ENCODE measurements around the gene HOXD13. TPM values are rescaled to one million over a fixed set of nuclear protein-coding genes. Genes with fewer than 3 reads are reported as not detected.
A peak's percentile ranks its signal among the peaks of the same experiment; 100 is the strongest.

Gene HOXD13
- total and polyA plus RNA-seq, 2 donors (not counting 3 experiments of a cell fraction or from before 2014, with no cell fraction given) = not detected

- Histone ChIP-seq H3K4me1 (ENCODE audit: control insufficient read depth, extremely low read depth, insufficient read depth, low read length) (peaks cover 11% of the 10 kb centered on the region), H3K9me3 (replicated peaks; ENCODE audit: control insufficient read depth, insufficient read depth, low read length) (no peaks in the 10 kb centered on the region), H4K20me1 (replicated peaks; ENCODE audit: control insufficient read depth, extremely low read depth, insufficient read depth, low read length) (no peaks in the 10 kb centered on the region), H3K9ac (replicated peaks; ENCODE audit: extremely low read depth, insufficient read depth, low read length) (no peak overlapping the region), H3K9me1 (replicated peaks; ENCODE audit: control insufficient read depth, extremely low read depth, insufficient read depth, low read length) (no peaks in the 10 kb centered on the region), H3K4me2 (ENCODE audit: insufficient read depth, low read length) (no peak overlapping the region), H3K36me3 (ENCODE audit: control insufficient read depth in 2 of 2, extremely low read depth in 1 of 2, insufficient read depth in 2 of 2, low read length in 2 of 2) (no peaks in the 10 kb centered on the region), H3K4me3 (replicated peaks in 1 of 3; ENCODE audit: insufficient read depth in 1 of 3, low read depth in 1 of 3, low read length in 3 of 3) (no peak overlapping the region), H3K27me3 (ENCODE audit: control insufficient read depth in 2 of 2, insufficient read depth in 2 of 2, low read length in 2 of 2) (peaks cover 74 to 91% of the 10 kb centered on the region in 2 experiments), H2AFZ (ENCODE audit: low read depth, low read length) (no peak overlapping the region), H3K27ac (ENCODE audit: insufficient read depth, low read depth, low read length) (no peak overlapping the region), H3K79me2 (ENCODE audit: control insufficient read depth, insufficient read depth, low read length) (no peaks in the 10 kb centered on the region)
- no peak for FAIRE-seq
- ChIA-PET CTCF (interaction anchor here (1.0 to 2.2 kb wide), 11 partner anchors 9 to 1031 kb away, joined by 4 to 16 read pairs (median 5); no protein-coding TSS in a partner anchor), POLR2A (interaction anchor here (0.5 kb wide), 1 partner anchor 230 kb away, joined by 3 read pairs; no protein-coding TSS in a partner anchor)
- no peak for DNase-seq (ENCODE audit: low read depth, low spot score)
- intact Hi-C loops (cut with micrococcal nuclease) = no loop called here
- TF ChIP-seq POLR2A (IDR thresholded peaks at IDR 0.05; ENCODE audit: low read depth, low read length) = no peak
- TF ChIP-seq EZH2 (IDR thresholded peaks at IDR 0.05; ENCODE audit: borderline replicate concordance, low read depth, low read length, severe bottlenecking) = peak; percentile 84
- no peak for TF ChIP-seq GATA2 (IDR thresholded peaks at IDR 0.05; ENCODE audit: insufficient read depth, insufficient read length, low read depth, low read length)
- no peak for TF ChIP-seq CTCF (IDR thresholded peaks at IDR 0.05; ENCODE audit: extremely low read depth in 1 of 2, insufficient read depth in 1 of 2, low read depth in 1 of 2, low read length in 2 of 2)
- no peak for TF ChIP-seq MYC (IDR thresholded peaks at IDR 0.05; ENCODE audit: low read depth, low read length)
- TF ChIP-seq JUN (IDR thresholded peaks at IDR 0.05; ENCODE audit: borderline replicate concordance, insufficient read depth, insufficient read length, low read depth) = no peak
- no TSS peak for BruUV-seq (replicated peaks)
- dilution Hi-C loops (cut with MboI; ENCODE audit: extremely low pct_ligation_motif_present, low sequenced_read_pairs) = no loop called here
These were observed 25.4 kb downstream of the HOXD13 start for GRCh38 chr2:176117823-176118371.
